Epithelial cell of esophagus (primary cell): Measurements from ENCODE around the gene CYP27A1.
"Not testable (repeated sequence)": the region's sequence is repeated elsewhere in the genome, so short reads cannot be mapped to it uniquely, and the experiment has no call there.

ENCODE experiments used
- DNase-seq: peaks from one replicate; pipeline ENCODE4 v3.0.0; 2010; ENCODE audit warnings: low read depth
- H3K4me3 ChIP-seq: 2 replicates; pipeline ENCODE4 v1.5.1; 2011; ENCODE audit warnings: mild to moderate bottlenecking, low read length, control low read depth
- CTCF ChIP-seq: IDR thresholded peaks from 2 replicates; pipeline ENCODE4 v1.5.1; 2011; ENCODE audit warnings: low read depth, mild to moderate bottlenecking, low read length, control low read depth, inconsistent platforms; ENCODE audit not compliant: insufficient read depth; ENCODE audit errors: missing control alignments

CYP27A1 gene

GRCh38 chr2:218839888-218840287 lies 57.9 kb downstream of the CYP27A1 start:
- no peak overlapping the region for H3K4me3 ChIP-seq
- DNase-seq: no peak
- TF ChIP-seq CTCF: no peak

GRCh38 chr2:218844334-218844733 lies 62.4 kb downstream of the CYP27A1 start:
- DNase-seq, H3K4me3 ChIP-seq: not testable (repeated sequence)

- not testable (repeated sequence) for H3K4me3 ChIP-seq, DNase-seq
Observed at GRCh38 chr2:218846963-218847362, 65.0 kb downstream of the CYP27A1 start.

- no peak for TF ChIP-seq CTCF
- DNase-seq: peak; percentile 58
- no peak overlapping the region for H3K4me3 ChIP-seq
Observed at GRCh38 chr2:218849721-218850120, 67.8 kb downstream of the CYP27A1 start.

- no peak for DNase-seq
- TF ChIP-seq CTCF: no peak
- no peak overlapping the region for H3K4me3 ChIP-seq
Observed at GRCh38 chr2:218850796-218851195, 68.8 kb downstream of the CYP27A1 start.

- DNase-seq: no peak
- H3K4me3 ChIP-seq: no peak overlapping the region
- TF ChIP-seq CTCF: no peak
Observed at GRCh38 chr2:218851286-218851685, 69.3 kb downstream of the CYP27A1 start.

GRCh38 chr2:218852911-218853667 lies 71.1 kb downstream of the CYP27A1 start:
- no peak overlapping the region for H3K4me3 ChIP-seq
- peak; percentile 69 for DNase-seq
- peak; percentile 81 for TF ChIP-seq CTCF

GRCh38 chr2:218853766-218854165 lies 71.8 kb downstream of the CYP27A1 start:
- no peak for TF ChIP-seq CTCF
- no peak overlapping the region for H3K4me3 ChIP-seq
- DNase-seq: peak; percentile 66
